Measurements from ENCODE around the gene C1QTNF12.

DNA sequence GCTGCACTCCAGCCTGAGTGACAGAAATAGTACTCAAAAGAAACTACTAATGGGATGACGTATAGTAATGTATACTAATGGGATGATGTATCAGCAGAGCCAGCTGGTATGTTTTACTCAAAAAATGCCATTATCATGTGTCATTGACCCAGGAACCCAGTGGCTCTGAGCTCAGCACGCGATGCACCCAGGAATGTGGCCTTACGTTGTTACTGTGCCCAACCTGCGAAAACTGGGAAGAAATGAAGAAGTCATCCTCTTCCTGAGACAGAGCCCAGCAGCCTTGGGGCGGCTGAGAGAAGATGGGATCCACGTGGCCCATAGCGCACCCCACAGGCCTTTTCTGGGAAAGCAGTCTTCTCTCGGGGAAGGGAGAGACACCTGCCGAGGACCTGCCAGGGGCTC lies 18.3 kb upstream of the C1QTNF12 start:
- no peak for TF ChIP-seq EZH2 (IDR thresholded peaks at IDR 0.05; ENCODE audit: insufficient read depth, poor library complexity, severe bottlenecking)
- no peak for TF ChIP-seq EZH2phosphoT487 (IDR thresholded peaks at IDR 0.05; ENCODE audit: insufficient read depth, low read depth)

Data from GM23248 (cell line).